Retinal pigment epithelial cell (primary cell): ENCODE measurements around the gene ARL5C.

Experiments
- DNase-seq: peaks from one replicate; pipeline ENCODE4 v3.0.0-alpha.2; 2010; ENCODE audit warnings: low read depth
- H3K4me3 ChIP-seq: 2 replicates; pipeline ENCODE4 v1.5.1; 2011; ENCODE audit warnings: mild to moderate bottlenecking, low read length, control low read depth, moderate library complexity
- TF ChIP-seq, protein P1 (sequence below): conservative IDR thresholded peaks from 2 replicates; pipeline ENCODE4 v1.5.1; 2011; ENCODE audit warnings: low read depth, low read length, control low read depth, inconsistent platforms

The ARL5C gene

DNA sequence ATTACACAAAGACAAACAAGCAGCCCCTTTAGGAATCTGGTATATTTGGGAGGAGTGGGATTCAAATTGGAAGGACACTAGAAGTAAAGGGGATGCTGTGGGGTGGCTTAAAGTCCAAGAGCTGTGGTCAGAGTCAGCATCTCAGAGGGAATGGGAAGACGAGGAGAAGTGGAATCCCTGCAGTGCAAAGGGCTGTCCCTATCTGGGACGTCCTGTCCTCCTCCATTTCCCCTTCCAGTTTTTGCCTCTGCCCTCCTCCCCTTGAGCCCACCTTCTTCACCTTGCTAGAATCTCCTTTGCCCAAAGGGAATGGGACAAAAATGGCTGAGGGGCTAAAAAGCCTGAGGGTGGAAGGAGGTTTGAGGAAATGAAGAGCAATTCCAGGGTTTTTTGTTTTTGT lies 10.3 kb downstream of the ARL5C start:
- H3K4me3 ChIP-seq: no peak overlapping the region
- no peak for DNase-seq
- TF ChIP-seq, protein P1, sequence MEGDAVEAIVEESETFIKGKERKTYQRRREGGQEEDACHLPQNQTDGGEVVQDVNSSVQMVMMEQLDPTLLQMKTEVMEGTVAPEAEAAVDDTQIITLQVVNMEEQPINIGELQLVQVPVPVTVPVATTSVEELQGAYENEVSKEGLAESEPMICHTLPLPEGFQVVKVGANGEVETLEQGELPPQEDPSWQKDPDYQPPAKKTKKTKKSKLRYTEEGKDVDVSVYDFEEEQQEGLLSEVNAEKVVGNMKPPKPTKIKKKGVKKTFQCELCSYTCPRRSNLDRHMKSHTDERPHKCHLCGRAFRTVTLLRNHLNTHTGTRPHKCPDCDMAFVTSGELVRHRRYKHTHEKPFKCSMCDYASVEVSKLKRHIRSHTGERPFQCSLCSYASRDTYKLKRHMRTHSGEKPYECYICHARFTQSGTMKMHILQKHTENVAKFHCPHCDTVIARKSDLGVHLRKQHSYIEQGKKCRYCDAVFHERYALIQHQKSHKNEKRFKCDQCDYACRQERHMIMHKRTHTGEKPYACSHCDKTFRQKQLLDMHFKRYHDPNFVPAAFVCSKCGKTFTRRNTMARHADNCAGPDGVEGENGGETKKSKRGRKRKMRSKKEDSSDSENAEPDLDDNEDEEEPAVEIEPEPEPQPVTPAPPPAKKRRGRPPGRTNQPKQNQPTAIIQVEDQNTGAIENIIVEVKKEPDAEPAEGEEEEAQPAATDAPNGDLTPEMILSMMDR: no peak

DNA sequence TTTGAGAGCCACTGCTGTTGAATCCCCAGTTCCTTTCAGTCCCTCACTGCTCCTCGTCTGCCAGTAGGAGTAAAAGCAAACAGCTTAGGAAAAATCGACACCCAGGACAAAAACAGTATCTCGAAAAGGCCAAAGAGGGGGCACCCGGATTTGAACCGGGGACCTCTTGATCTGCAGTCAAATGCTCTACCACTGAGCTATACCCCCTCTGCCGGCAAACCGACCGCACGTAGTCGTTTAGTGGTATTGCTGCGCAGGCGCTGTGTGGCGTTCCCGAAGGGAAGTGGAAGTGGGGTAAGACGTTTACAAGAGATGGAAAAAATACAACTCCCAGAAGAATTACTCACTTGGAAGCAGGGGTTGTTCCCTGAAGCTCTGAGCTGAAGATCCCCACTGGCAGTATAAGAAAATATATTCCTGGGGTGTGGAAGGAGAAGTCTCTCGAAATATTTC lies 12.3 kb downstream of the ARL5C start:
- DNase-seq: no peak
- TF ChIP-seq, protein P1: peak; percentile 15
- peak overlapping the region; percentile 96 for H3K4me3 ChIP-seq

DNA sequence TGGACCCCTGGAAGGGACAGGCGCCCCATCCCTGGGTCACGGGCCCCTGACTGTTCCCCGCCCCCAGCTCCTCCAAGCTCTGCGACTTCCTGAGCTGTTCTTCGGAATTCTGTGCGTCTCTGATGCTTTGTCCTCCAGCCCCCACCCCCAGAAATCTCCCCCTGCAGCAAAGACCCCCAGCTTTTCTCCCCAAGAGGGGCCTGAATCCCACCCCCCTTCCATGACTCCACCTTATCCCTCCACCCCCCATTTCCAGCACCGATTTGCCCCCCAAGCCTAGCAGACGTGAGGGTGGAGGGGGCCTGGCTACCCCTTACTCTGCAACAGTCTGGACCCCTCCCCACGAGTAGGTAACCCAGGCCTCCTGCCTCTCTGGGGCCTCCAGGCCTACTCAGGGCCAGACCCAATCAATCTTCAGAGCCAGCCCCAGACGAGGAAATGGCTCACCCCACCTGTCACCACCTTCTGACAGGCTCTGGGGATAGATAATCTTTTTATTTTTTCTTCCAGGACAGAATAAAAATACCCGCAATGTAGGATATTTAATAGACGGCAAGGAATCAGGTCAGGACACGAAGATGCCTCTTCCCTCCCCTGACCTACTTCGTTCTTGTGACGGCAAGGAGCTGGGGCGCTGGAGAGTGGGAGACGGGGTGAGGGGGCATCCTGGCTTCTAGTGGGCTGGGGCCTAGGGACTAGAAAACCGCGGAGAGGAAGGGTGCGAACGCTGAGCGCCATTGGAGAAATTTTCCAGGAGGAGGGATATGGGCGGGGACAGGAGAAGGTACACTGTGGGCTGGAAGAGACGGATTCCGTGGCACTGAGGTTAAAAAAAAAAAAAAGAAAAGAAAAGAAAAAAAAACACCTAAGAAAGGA lies 13.8 kb downstream of the ARL5C start:
- TF ChIP-seq, protein P1: no peak
- DNase-seq: no peak
- peak overlapping the region; percentile 96 for H3K4me3 ChIP-seq

DNA sequence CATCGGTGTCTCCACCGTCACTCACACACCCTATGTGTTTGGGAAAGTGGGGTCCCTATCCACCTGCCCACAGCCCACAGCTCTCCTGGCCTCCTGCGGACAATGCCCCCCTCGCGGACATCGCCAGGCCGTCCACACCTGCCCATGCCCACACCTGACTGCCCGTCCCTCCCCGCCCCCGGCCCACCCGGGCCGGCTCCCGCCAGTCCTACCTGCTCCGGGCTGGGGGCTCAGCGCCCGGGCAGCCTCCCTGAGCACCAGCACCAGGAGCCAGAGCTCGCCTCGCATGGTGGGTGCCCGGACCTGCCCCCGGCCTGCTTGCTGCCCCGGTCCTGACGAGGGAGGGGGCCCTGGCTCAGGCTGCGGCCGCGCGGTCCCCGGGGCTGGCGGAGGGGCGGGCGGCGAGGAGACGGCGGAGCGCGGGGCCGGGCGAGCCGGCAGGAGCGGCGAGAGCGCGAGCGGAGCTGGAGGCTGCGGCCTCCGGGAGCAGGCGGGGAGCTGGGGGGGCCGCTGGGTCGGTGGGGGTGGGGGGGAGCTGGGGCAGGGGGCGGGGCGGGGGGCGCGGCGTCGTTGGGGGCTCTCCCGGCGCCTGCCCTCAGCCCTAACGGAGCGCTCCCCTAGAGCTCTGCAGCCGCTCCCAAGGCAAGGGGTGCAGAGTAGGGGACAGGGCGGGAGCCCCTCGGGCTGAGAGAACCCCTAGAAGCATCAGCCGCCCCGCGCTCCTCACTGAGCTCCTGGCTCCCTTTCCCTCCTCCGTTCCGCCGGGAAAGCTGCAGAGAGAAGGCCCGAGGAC lies 14.6 kb downstream of the ARL5C start, which contains the start of gene PLXDC1:
Gene PLXDC1 (minus strand): TSS at position 488 of the 793 bp plus-strand sequence. CDS start 200 bp downstream, at position 288.
- TF ChIP-seq, protein P1: no peak
- no peak for DNase-seq
- peak within 1 kb of the TSS; percentile 96 for H3K4me3 ChIP-seq

DNA sequence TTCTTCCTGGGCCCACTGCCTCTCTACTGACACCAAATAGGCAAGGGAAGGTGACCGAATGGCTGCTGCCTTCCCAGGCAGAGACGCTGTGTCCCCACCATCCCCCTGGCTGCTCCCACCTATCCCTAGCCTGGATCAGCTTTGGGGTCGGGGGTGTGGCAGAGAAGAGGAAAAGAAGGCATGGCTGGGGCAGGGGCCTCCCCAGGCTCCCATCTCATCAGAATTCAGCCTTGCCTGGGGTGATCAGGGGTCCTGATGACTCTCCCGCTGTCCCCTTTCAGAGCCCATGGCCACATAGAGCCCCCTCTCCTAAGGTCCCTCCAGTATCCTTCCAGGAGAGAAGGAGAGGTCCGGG lies 15.2 kb downstream of the ARL5C start:
- TF ChIP-seq, protein P1: no peak
- no peak for DNase-seq
- peak overlapping the region; percentile 26 for H3K4me3 ChIP-seq

DNA sequence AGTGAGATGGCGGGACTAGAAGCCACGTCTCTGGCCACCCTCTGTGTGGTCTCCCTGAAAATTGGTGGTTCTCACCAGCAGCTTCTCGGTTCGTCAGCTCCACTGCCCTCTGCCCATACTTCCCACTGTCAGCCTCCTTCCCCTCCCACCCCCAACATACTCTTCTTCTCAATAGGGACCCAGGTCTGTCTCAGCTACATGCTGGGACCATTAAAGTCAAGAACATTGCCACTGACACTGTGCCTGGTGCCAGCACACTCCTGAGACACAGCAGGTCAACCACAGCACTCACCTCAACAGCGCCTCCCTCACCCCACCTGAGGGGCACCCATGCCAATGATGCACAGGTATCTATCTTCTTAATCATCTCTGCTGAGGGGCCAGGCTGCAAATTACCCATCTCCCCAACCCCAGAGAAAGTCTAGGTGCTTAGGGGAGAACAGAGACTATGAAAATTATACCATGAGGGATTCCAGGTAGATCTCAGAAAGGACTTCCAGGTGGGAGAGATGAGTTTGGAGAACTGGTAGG lies 15.8 kb downstream of the ARL5C start:
- H3K4me3 ChIP-seq: no peak overlapping the region
- TF ChIP-seq, protein P1: no peak

More for the DNA sequence above, 15.8 kb downstream of the ARL5C start:
- DNase-seq: no peak
